Type B pancreatic cell (in vitro differentiated cells): ENCODE results near the gene IPO4. TPM values are rescaled to one million over a fixed set of nuclear protein-coding genes. Genes with fewer than 3 reads are reported as not detected.

Experiments used
- DNase-seq: peaks from one replicate; pipeline ENCODE4 v3.0.0; 2021; ENCODE audit warnings: mixed read lengths; ENCODE audit not compliant: unreplicated experiment; ENCODE audit errors: extremely low spot score
- H3K27ac Mint-ChIP-seq: 2 replicates; pipeline ENCODE4 v1.8.0; 2021; ENCODE audit warnings: mild to moderate bottlenecking, mixed read lengths
- H3K27me3 Mint-ChIP-seq: 2 replicates; pipeline ENCODE4 v1.8.0; 2021; ENCODE audit warnings: mixed read lengths
- H3K36me3 Mint-ChIP-seq: 2 replicates; pipeline ENCODE4 v1.8.0; 2021; ENCODE audit warnings: mixed read lengths
- H3K4me1 Mint-ChIP-seq: one replicate; pipeline ENCODE4 v1.8.0; 2021; ENCODE audit warnings: mixed read lengths; ENCODE audit not compliant: unreplicated experiment
- H3K4me3 Mint-ChIP-seq: 2 replicates; pipeline ENCODE4 v1.8.0; 2021; ENCODE audit warnings: mild to moderate bottlenecking, mixed read lengths
- H3K9me3 Mint-ChIP-seq: 2 replicates; pipeline ENCODE4 v1.8.0; 2021; ENCODE audit warnings: mixed read lengths
- CTCF ChIP-seq: fragments of 200-600 bp; sonication (generic); conservative IDR thresholded peaks from 2 replicates; pipeline ENCODE4 v1.5.0; 2021; ENCODE audit warnings: antibody characterized with exemption, mild to moderate bottlenecking
- total RNA-seq: library from RNA; stranded (reverse); gene quantifications from 2 replicates; pipeline ENCODE4 v1.2.1, GENCODE V29; 2021; ENCODE audit warnings: low replicate concordance

Gene IPO4
- total RNA-seq, 1 donor from 2014 or later = 67.1 TPM

DNA sequence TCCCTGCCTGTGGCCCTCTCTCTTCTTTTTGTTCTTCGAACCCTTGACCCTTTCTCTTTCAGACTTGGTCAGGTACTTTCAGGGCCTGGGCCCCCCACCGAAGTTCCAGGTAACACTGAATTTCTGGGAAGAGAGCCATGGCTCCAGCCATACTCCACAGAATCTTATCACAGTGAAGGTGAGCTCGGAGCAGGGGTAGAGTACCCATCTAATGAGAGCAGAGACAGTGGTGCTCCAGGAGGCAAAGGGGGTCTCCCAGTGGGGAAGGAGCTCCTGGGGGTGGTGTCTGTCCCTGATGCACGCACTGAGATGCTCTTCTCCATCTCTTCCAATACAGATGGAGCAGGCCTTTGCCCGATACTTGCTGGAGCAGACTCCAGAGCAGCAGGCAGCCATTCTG is 22.8 kb downstream of the IPO4 start:
- no peak overlapping the region for H3K4me3 Mint-ChIP-seq
- no peaks in the 10 kb centered on the region for H3K9me3 Mint-ChIP-seq
- H3K4me1 Mint-ChIP-seq = peaks cover 26% of the 10 kb centered on the region
- peaks cover 28% of the 10 kb centered on the region for H3K36me3 Mint-ChIP-seq
- DNase-seq = no peak
- H3K27ac Mint-ChIP-seq = peak overlapping the region; percentile 43
- no peaks in the 10 kb centered on the region for H3K27me3 Mint-ChIP-seq
- no peak for TF ChIP-seq CTCF

DNA sequence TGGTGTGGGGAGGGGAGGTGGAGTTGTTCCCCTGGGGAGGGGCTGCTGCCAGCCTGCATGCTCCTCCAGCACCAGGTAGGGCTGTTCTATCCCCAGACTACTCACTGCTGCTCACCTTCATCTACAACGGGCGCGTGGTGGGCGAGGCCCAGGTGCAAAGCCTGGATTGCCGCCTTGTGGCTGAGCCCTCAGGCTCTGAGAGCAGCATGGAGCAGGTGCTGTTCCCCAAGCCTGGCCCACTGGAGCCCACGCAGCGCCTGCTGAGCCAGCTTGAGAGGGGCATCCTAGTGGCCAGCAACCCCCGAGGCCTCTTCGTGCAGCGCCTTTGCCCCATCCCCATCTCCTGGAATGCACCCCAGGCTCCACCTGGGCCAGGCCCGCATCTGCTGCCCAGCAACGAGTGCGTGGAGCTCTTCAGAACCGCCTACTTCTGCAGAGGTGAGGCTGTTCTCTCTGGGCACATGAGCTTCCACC is 24.1 kb downstream of the IPO4 start:
- no peak for DNase-seq
- Mint-ChIP-seq H3K27ac (peak overlapping the region; percentile 64), H3K9me3 (no peaks in the 10 kb centered on the region), H3K36me3 (peaks cover 28% of the 10 kb centered on the region), H3K4me1 (peaks cover 23% of the 10 kb centered on the region), H3K27me3 (no peaks in the 10 kb centered on the region), H3K4me3 (no peak overlapping the region)
- TF ChIP-seq CTCF = no peak

GRCh38 chr14:24162093-24162492 is 26.5 kb downstream of the IPO4 start:
- Mint-ChIP-seq H3K27me3 (no peaks in the 10 kb centered on the region), H3K9me3 (no peaks in the 10 kb centered on the region), H3K27ac (peak overlapping the region; percentile 98), H3K36me3 (peaks cover 17% of the 10 kb centered on the region), H3K4me3 (peak overlapping the region; percentile 98), H3K4me1 (peaks cover 19% of the 10 kb centered on the region)
- no peak for DNase-seq
- TF ChIP-seq CTCF = no peak

GRCh38 chr14:24160850-24161804 is 27.5 kb downstream of the IPO4 start, which contains the start of gene IRF9:
Gene IRF9, plus strand, starts transcription at chr14:24161265. Its CDS starts 880 bp downstream, at chr14:24162145.
- H3K36me3 Mint-ChIP-seq = peaks cover 22% of the 10 kb centered on the region
- no peaks in the 10 kb centered on the region for H3K9me3 Mint-ChIP-seq
- H3K4me1 Mint-ChIP-seq = peaks cover 19% of the 10 kb centered on the region
- peak within 1 kb of the TSS; percentile 98 for H3K4me3 Mint-ChIP-seq
- no peaks in the 10 kb centered on the region for H3K27me3 Mint-ChIP-seq
- TF ChIP-seq CTCF = peak; percentile 99
- H3K27ac Mint-ChIP-seq = peak within 1 kb of the TSS; percentile 98
- DNase-seq = peak; percentile 96

DNA sequence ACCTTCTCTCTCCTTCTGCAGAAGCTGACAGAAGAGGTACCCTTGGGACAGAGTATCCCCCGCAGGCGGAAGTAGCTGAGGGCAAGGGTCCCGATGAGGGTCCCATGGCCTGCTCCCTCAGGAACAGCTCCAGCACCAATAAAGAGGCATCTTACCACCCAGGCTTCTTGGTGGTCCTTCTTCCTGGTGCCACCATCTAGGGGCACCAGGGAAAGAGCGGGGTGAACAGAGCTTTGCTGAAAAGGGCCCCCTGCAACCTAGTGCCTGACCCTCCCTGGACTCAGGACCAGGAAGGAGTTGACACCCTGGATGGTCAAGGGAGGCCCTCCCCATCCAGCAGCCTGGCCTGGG is 28.1 kb downstream of the IPO4 start:
- no peaks in the 10 kb centered on the region for H3K9me3 Mint-ChIP-seq
- peak overlapping the region; percentile 98 for H3K27ac Mint-ChIP-seq
- no peak for DNase-seq
- TF ChIP-seq CTCF = no peak
- peaks cover 28% of the 10 kb centered on the region for H3K36me3 Mint-ChIP-seq
- H3K27me3 Mint-ChIP-seq = no peaks in the 10 kb centered on the region
- peak overlapping the region; percentile 8 for H3K4me3 Mint-ChIP-seq
- peaks cover 19% of the 10 kb centered on the region for H3K4me1 Mint-ChIP-seq
